ENCODE measurements around the gene LEMD2. TPM values are rescaled to one million over a fixed set of nuclear protein-coding genes. Genes with fewer than 3 reads are reported as not detected.

Gene LEMD2
- total RNA-seq, 2 donors from 2014 or later: 62.6 to 66.7 TPM

- intact Hi-C loops (cut with DNase I, micrococcal nuclease): no loop called here
- DNase-seq (no peak), ATAC-seq (no peak)
These were observed 32.0 kb upstream of the LEMD2 start for GRCh38 chr6:33820784-33821520.

GRCh38 chr6:33820243-33820642, 31.3 kb upstream of the LEMD2 start:
- intact Hi-C loops (cut with DNase I, micrococcal nuclease): no loop called here
- ATAC-seq (no peak), DNase-seq (no peak)

GRCh38 chr6:33819021-33819420, 30.1 kb upstream of the LEMD2 start:
- ATAC-seq (no peak), DNase-seq (no peak)
- intact Hi-C loops (cut with DNase I, micrococcal nuclease): no loop called here

GRCh38 chr6:33818293-33818692, 29.4 kb upstream of the LEMD2 start:
- ATAC-seq (no peak), DNase-seq (no peak)
- intact Hi-C loops (cut with DNase I, micrococcal nuclease): no loop called here

- intact Hi-C loops (cut with DNase I, micrococcal nuclease): no loop called here
- ATAC-seq (no peak), DNase-seq (no peak)
These were observed 28.6 kb upstream of the LEMD2 start for GRCh38 chr6:33817489-33817888.

GRCh38 chr6:33816911-33817310, 28.0 kb upstream of the LEMD2 start:
- ATAC-seq (no peak), DNase-seq (no peak)
- intact Hi-C loops (cut with DNase I, micrococcal nuclease): no loop called here

- ATAC-seq (peak; percentile 66), DNase-seq (no peak)
- intact Hi-C loops (cut with DNase I, micrococcal nuclease): no loop called here
These were observed 26.9 kb upstream of the LEMD2 start for GRCh38 chr6:33815854-33816253.

- ATAC-seq (no peak), DNase-seq (no peak)
- intact Hi-C loops (cut with DNase I, micrococcal nuclease): no loop called here
These were observed 25.4 kb upstream of the LEMD2 start for GRCh38 chr6:33813990-33814985.

GRCh38 chr6:33813246-33813904, 24.4 kb upstream of the LEMD2 start:
- intact Hi-C loops (cut with DNase I, micrococcal nuclease): no loop called here
- DNase-seq (no peak), ATAC-seq (no peak)

- ATAC-seq: peak; percentile 56
- intact Hi-C loops (cut with DNase I, micrococcal nuclease): no loop called here
- peak in 1 of 2 donors; percentile 46 for DNase-seq
These were observed 23.7 kb upstream of the LEMD2 start for GRCh38 chr6:33812669-33813068.

GRCh38 chr6:33809594-33809993, 20.7 kb upstream of the LEMD2 start:
- ATAC-seq (no peak), DNase-seq (no peak)
- intact Hi-C loops (cut with DNase I, micrococcal nuclease): no loop called here

GRCh38 chr6:33808641-33809180, 19.8 kb upstream of the LEMD2 start:
- ATAC-seq (no peak), DNase-seq (no peak)
- intact Hi-C loops (cut with DNase I, micrococcal nuclease): no loop called here

- ATAC-seq: no peak
- intact Hi-C loops (cut with DNase I, micrococcal nuclease): no loop called here
- no peak for DNase-seq
These were observed 18.7 kb upstream of the LEMD2 start for GRCh38 chr6:33807606-33808005.

- intact Hi-C loops (cut with DNase I, micrococcal nuclease): no loop called here
- DNase-seq: no peak
- no peak for ATAC-seq
These were observed 17.9 kb upstream of the LEMD2 start for GRCh38 chr6:33806841-33807240.

- ATAC-seq: no peak
- intact Hi-C loops (cut with DNase I, micrococcal nuclease): no loop called here
- DNase-seq: no peak
These were observed 14.7 kb upstream of the LEMD2 start, which contains the start of gene MLN for GRCh38 chr6:33803571-33804053. MLN (minus strand) TSS chr6:33804003; CDS start chr6:33801163, 2,840 bp downstream.

GRCh38 chr6:33802186-33802958, 13.4 kb upstream of the LEMD2 start:
- ATAC-seq (no peak), DNase-seq (no peak)
- intact Hi-C loops (cut with DNase I, micrococcal nuclease): no loop called here

- ATAC-seq: no peak
These were observed 12.7 kb upstream of the LEMD2 start for GRCh38 chr6:33801611-33802010.

GRCh38 chr6:33800248-33800969, 11.5 kb upstream of the LEMD2 start:
- DNase-seq (no peak), ATAC-seq (no peak)
- intact Hi-C loops (cut with DNase I, micrococcal nuclease): no loop called here

More at GRCh38 chr6:33801611-33802010, 12.7 kb upstream of the LEMD2 start:
- intact Hi-C loops (cut with DNase I, micrococcal nuclease): no loop called here
- DNase-seq: no peak

Data from left colon (tissue), 2 donors.